ENCODE measurements around the gene MTIF3. TPM values are rescaled to one million over a fixed set of nuclear protein-coding genes. Genes with fewer than 3 reads are reported as not detected.

Gene MTIF3
- total RNA-seq, 1 donor from 2014 or later = 37.5 TPM

DNA sequence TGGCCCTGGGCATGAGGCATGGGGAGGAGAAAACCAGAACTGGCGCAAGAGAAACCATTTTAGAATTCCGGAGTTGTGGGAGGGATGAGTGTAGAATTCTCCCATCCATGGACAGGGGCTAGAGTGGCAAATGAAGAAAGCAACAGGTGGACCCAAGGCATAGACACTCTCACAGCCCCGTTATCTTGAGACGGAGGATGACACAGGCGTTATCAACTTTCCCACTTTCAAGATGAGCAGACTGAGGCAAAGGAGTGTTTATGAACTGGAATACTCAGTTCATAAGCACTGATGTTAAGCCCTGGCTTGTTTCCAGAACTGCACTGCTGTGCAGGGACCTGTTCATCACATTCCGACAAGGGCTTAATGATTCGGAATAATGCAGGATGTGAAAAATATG is 27.0 kb downstream of the MTIF3 start:
- intact Hi-C loops (cut with DNase I) = no loop called here
- H3K36me3 ChIP-seq = peaks cover 8% of the 10 kb centered on the region
- peaks cover 42% of the 10 kb centered on the region for H3K4me1 ChIP-seq
- no peak for DNase-seq
- no peaks in the 10 kb centered on the region for H3K27me3 ChIP-seq (ENCODE audit: low read depth)
- TF ChIP-seq, protein P1, sequence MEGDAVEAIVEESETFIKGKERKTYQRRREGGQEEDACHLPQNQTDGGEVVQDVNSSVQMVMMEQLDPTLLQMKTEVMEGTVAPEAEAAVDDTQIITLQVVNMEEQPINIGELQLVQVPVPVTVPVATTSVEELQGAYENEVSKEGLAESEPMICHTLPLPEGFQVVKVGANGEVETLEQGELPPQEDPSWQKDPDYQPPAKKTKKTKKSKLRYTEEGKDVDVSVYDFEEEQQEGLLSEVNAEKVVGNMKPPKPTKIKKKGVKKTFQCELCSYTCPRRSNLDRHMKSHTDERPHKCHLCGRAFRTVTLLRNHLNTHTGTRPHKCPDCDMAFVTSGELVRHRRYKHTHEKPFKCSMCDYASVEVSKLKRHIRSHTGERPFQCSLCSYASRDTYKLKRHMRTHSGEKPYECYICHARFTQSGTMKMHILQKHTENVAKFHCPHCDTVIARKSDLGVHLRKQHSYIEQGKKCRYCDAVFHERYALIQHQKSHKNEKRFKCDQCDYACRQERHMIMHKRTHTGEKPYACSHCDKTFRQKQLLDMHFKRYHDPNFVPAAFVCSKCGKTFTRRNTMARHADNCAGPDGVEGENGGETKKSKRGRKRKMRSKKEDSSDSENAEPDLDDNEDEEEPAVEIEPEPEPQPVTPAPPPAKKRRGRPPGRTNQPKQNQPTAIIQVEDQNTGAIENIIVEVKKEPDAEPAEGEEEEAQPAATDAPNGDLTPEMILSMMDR (IDR thresholded peaks at IDR 0.05) = no peak
- no peaks in the 10 kb centered on the region for H3K9me3 ChIP-seq
- ATAC-seq = no peak
- no peak overlapping the region for H3K4me3 ChIP-seq
- H3K27ac ChIP-seq = no peak overlapping the region

DNA sequence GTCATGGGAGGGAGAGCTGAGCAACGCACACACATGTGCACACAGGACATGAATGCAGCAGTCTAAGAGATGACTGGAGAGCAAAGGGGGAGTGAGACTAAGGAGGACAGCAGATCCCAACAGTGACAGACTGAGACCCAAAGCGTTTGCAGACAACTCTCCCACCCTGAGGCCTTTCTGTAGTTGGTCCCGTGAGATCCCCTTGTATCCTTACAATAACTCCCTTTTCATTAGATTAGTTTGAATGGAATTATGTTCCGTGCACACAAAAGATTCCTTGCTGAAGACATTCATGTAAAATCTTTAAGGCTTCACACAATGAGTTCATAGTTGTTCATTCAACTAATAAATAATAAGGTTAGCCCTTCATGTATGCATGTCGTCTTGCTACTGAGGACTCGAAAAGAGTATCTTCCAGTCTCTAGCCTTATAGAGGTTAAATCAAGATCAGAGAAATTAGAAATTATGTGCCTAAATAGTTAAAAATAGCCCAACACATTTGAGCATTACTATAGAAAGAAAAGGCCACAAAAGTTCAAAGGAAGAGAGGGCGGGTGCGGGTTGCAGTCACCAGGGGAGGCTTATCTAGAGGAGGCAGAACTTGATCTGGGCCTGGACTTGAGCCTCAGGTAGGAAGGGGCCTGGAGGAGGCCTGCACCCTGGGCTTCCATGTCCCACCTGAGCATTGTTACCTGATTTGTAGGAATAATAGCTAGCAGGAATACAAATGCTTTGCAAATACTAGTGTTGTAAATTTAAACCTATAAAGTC is 29.1 kb downstream of the MTIF3 start:
- TF ChIP-seq, protein P1 (IDR thresholded peaks at IDR 0.05) = no peak
- Histone ChIP-seq H3K4me3 (no peak overlapping the region), H3K27ac (no peak overlapping the region), H3K36me3 (no peaks in the 10 kb centered on the region), H3K9me3 (no peaks in the 10 kb centered on the region), H3K4me1 (peaks cover 21% of the 10 kb centered on the region), H3K27me3 (ENCODE audit: low read depth) (no peaks in the 10 kb centered on the region)
- intact Hi-C loops (cut with DNase I) = no loop called here
- no peak for ATAC-seq
- DNase-seq = no peak

DNA sequence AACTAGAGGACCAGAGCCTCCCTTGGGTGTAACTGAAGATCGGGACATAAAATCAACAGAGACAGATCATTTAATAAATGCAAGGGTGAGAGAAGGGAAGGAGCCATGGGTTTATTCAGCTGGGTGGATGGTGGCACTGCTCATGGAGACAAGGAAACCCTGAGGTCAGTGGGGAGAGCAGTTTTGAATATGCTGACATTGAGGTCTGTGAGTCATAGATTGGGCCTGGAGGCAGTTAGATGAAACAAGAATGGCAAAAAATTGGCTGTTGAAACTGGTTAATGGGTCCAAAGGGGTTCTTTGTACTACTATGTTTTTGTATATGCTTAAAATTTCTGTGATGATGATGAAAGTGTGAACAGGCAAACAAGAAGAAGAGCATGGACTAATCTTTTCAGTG is 31.0 kb downstream of the MTIF3 start:
- DNase-seq (no peak), ATAC-seq (no peak)
- Histone ChIP-seq H3K27ac (no peak overlapping the region), H3K9me3 (no peaks in the 10 kb centered on the region), H3K36me3 (no peaks in the 10 kb centered on the region), H3K4me1 (peaks cover 7% of the 10 kb centered on the region), H3K4me3 (no peak overlapping the region), H3K27me3 (ENCODE audit: low read depth) (no peaks in the 10 kb centered on the region)
- TF ChIP-seq, protein P1 (IDR thresholded peaks at IDR 0.05) = no peak
- intact Hi-C loops (cut with DNase I) = no loop called here

DNA sequence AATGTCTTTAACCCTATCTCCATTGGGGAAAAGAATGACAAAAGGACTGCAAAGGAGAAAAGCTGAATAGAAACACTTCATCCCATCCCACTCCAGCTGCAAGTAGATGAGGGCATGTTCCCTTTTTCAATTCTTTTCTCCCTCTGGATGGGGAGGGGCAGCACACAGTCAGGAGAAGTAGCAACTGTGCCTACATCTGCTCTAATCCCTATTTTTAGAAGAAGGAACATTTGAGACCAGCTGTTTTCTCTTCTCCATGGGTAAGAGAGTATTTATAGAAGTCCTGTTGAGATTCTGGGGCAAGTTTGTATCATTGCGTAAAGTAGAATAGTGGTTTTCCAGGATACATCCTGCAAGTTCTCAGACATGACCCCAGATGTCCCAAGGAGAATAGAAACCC is 35.2 kb downstream of the MTIF3 start:
- ATAC-seq (peak; percentile 24 to 39), DNase-seq (no peak)
- TF ChIP-seq, protein P1 (IDR thresholded peaks at IDR 0.05) = no peak
- Histone ChIP-seq H3K27ac (no peak overlapping the region), H3K4me3 (no peak overlapping the region), H3K9me3 (no peaks in the 10 kb centered on the region), H3K27me3 (ENCODE audit: low read depth) (peaks cover 8% of the 10 kb centered on the region), H3K36me3 (no peaks in the 10 kb centered on the region), H3K4me1 (no peaks in the 10 kb centered on the region)
- intact Hi-C loops (cut with DNase I) = no loop called here

DNA sequence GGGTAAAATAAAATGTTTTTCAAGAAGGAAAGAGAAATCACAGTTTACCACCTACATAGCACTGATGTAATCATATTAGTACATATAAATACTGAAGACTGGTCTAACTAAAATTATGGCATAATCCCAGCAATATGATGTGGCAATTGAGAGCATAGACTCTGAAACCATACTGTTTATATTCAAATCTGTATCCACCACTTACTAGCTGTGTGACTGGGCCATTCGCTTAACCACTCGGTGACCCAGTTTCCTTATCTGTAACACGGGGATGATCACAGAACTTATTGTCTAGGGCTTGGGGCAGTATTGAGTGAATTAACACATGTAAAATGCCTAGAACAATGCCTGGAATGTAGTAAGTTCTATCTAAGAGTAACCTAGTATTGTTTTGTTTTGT is 39.0 kb downstream of the MTIF3 start:
- no peak overlapping the region for H3K4me3 ChIP-seq
- H3K27ac ChIP-seq = no peak overlapping the region
- no peak for ATAC-seq
- H3K27me3 ChIP-seq (ENCODE audit: low read depth) = peaks cover 12% of the 10 kb centered on the region
- TF ChIP-seq, protein P1 (IDR thresholded peaks at IDR 0.05) = no peak
- no peaks in the 10 kb centered on the region for H3K36me3 ChIP-seq
- no peak for DNase-seq
- intact Hi-C loops (cut with DNase I) = no loop called here
- no peaks in the 10 kb centered on the region for H3K4me1 ChIP-seq
- no peaks in the 10 kb centered on the region for H3K9me3 ChIP-seq
